Left ventricle myocardium inferior (tissue), 1 donor: Measurements from ENCODE around the gene KRTAP4-11. TPM values are rescaled to one million over a fixed set of nuclear protein-coding genes. Genes with fewer than 3 reads are reported as not detected.
"Not testable (repeated sequence)": the region's sequence is repeated elsewhere in the genome, so short reads cannot be mapped to it uniquely, and the experiment has no call there.

Experiments used
- DNase-seq: peaks from one replicate; pipeline ENCODE4 v3.0.0-alpha.2; 2020
- H3K27ac ChIP-seq: fragments of 200-600 bp; replicated peaks from 2 replicates; pipeline ENCODE4 v1.8.0; 2021
- H3K27me3 ChIP-seq: fragments of 200-600 bp; 2 replicates; pipeline ENCODE4 v1.8.0; 2021; ENCODE audit warnings: low read depth
- H3K36me3 ChIP-seq: fragments of 200-600 bp; 2 replicates; pipeline ENCODE4 v1.8.0; 2021
- H3K4me1 ChIP-seq: fragments of 200-600 bp; 2 replicates; pipeline ENCODE4 v1.8.0; 2021
- H3K4me3 ChIP-seq: fragments of 200-600 bp; 2 replicates; pipeline ENCODE4 v1.8.0; 2021; ENCODE audit warnings: mild to moderate bottlenecking, moderate library complexity
- H3K9me3 ChIP-seq: fragments of 200-600 bp; replicated peaks from 2 replicates; pipeline ENCODE4 v1.8.0; 2021
- CTCF ChIP-seq: fragments of 200-600 bp; IDR thresholded peaks from 2 replicates; pipeline ENCODE4 v1.8.0; 2021; ENCODE audit warnings: antibody characterized with exemption, mild to moderate bottlenecking, borderline replicate concordance
- intact Hi-C: fragments of 100-400 bp; cut with micrococcal nuclease; formaldehyde crosslinking; loops from one replicate; pipeline ENCODE4 v1.11.0; 2022
- total RNA-seq: library from RNA; stranded (reverse); fragmentation: NEBNext Ultra II Directional; extraction: Animal tissue kit (Norgen Biotek cat#: 25700); gene quantifications from one replicate; pipeline ENCODE4 v1.2.1, GENCODE V29; 2021
- donor health status: DM: no; HTN: yes; CAD: no; lungs with severe emphysema.

The KRTAP4-11 gene
- total RNA-seq, 1 donor from 2014 or later = not detected

GRCh38 chr17:41118721-41119120, 548 bp upstream of the KRTAP4-11 start:
- TF ChIP-seq CTCF = no peak
- H3K9me3 ChIP-seq = no peaks in the 10 kb centered on the region
- DNase-seq = no peak
- no peaks in the 10 kb centered on the region for H3K36me3 ChIP-seq
- H3K4me3 ChIP-seq = no peak overlapping the region
- H3K27ac ChIP-seq = no peak overlapping the region
- H3K27me3 ChIP-seq = peaks cover 73% of the 10 kb centered on the region
- no peaks in the 10 kb centered on the region for H3K4me1 ChIP-seq
- intact Hi-C loops = no loop called here

GRCh38 chr17:41116297-41116696, 1.9 kb downstream of the KRTAP4-11 start:
- peaks cover 53% of the 10 kb centered on the region for H3K27me3 ChIP-seq
- intact Hi-C loops = no loop called here
- peaks cover 3% of the 10 kb centered on the region for H3K9me3 ChIP-seq
- no peaks in the 10 kb centered on the region for H3K4me1 ChIP-seq
- H3K36me3 ChIP-seq = no peaks in the 10 kb centered on the region
- H3K4me3 ChIP-seq = no peak overlapping the region
- DNase-seq = no peak
- no peak for TF ChIP-seq CTCF
- H3K27ac ChIP-seq = no peak overlapping the region

DNA sequence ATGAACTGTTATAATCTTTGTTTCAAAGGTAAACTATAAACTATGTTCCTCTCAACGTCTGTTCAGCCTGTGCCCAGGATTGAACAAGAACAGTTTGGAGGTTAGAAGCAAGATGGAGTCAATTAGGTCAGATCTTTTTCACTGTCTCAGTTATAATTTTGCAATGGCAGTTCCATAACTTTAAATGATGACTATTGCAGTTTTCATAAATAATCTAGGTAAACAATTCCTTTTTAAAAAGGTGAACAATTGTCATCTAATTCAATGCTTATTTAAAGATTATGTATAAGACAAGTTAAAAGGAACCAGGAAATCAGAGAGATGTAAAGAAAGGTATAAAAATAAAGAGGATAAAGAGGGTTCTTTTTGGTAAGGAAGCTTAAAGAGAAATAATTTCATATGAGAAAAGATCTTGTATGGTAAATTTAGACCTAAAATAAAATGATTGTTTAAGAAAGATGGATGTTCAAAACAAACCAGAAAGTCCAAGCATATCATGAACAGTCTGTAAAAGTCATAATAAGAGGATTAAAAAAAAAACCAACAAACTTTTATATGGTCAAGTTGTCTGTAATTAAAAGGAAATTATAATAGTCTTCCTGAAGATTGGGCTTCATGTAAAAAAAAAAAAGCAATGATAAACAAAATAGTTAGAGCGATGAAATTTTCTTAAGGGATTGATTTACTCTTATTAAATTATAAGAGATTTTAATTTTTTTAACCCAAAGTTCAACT, 6.9 kb downstream of the KRTAP4-11 start:
- Histone ChIP-seq H3K4me1 (no peaks in the 10 kb centered on the region), H3K27ac (no peak overlapping the region), H3K9me3 (peaks cover 3% of the 10 kb centered on the region), H3K4me3 (no peak overlapping the region), H3K27me3 (peaks cover 43% of the 10 kb centered on the region), H3K36me3 (no peaks in the 10 kb centered on the region)
- intact Hi-C loops = no loop called here
- DNase-seq = no peak
- TF ChIP-seq CTCF = no peak

GRCh38 chr17:41108728-41109386, 9.3 kb downstream of the KRTAP4-11 start:
- intact Hi-C loops, H3K27ac ChIP-seq, H3K36me3 ChIP-seq, H3K4me3 ChIP-seq, H3K4me1 ChIP-seq, H3K9me3 ChIP-seq, DNase-seq: not testable (repeated sequence)
- peaks cover 41% of the 10 kb centered on the region for H3K27me3 ChIP-seq

DNA sequence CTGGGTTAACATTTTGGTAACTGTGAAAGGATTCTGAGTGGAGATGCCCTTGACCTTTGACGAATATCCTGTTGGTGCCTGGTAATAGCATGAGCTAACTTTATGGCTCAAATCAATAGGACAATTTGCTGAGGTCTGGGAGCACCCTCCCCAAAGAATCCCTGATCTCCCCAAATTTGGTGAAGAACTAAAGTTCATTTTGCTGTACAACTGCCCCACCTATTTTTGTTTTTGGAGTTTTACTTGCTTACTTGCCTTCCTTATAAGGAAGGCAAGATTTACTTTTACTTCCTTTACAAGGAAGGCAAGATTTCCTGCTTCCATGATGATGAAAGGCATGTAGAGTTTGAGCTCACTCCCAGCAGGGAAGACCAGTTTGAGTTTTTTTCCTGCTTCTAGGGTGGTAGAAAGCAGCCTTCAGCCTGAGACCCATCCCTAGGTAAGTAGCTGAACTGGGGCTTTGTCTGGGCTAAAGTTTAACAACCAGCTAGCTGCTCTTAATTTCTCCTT, 10.2 kb downstream of the KRTAP4-11 start:
- no peaks in the 10 kb centered on the region for H3K9me3 ChIP-seq
- no peak for TF ChIP-seq CTCF

DNA sequence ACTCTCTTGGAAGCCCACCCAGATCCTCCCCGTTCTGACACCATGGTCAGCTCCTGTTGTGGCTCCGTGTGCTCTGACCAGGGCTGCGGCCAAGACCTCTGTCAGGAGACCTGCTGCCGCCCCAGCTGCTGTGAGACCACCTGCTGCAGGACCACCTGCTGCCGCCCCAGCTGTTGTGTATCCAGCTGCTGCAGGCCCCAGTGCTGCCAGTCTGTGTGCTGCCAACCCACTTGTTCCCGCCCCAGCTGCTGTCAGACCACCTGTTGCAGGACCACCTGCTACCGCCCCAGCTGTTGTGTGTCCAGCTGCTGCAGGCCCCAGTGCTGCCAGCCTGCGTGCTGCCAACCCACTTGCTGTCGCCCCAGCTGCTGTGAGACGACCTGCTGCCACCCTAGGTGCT, 12.8 kb downstream of the KRTAP4-11 start, which contains the start of gene KRTAP4-9:
Gene KRTAP4-9, plus strand, starts transcription at position 43 of the 400 bp plus-strand sequence. Its CDS starts 0 bp downstream, at position 43.
- H3K36me3 ChIP-seq, H3K9me3 ChIP-seq, DNase-seq, H3K4me1 ChIP-seq, H3K27ac ChIP-seq, H3K4me3 ChIP-seq, intact Hi-C loops: not testable (repeated sequence)
- peaks cover 58% of the 10 kb centered on the region for H3K27me3 ChIP-seq

More for the DNA sequence above, 10.2 kb downstream of the KRTAP4-11 start:
- peaks cover 41% of the 10 kb centered on the region for H3K27me3 ChIP-seq
- intact Hi-C loops = no loop called here
- no peak for DNase-seq
- no peak overlapping the region for H3K4me3 ChIP-seq
- no peaks in the 10 kb centered on the region for H3K36me3 ChIP-seq
- H3K4me1 ChIP-seq = no peaks in the 10 kb centered on the region
- H3K27ac ChIP-seq = no peak overlapping the region

DNA sequence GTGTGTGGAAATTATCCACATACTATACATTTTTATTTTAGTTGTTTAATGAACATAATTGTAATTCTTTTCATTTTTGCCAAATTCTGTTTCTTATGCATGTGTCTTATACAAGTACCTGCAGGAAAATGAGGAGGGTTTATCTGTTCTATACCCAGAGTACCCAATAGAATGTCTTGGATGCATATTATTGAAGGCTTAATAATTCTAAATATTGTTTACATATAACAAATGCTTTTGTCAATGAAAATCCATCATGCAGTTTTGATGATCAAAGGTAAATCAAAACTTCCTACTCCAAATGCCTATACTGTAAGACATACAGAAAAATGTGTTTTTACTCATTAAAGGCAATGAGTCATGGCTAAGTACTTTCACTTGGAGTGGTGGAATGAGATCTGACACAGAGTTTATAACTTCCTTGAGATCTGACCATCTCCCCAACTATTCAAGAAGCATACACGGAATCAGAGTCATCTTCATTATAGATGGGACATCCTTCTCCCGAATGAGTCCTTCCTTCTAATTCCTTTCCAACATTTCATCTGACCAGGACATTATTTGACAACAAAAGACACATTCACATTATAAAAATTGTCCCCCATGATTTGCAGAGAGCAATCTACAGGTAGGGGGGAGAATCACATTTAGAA, 13.7 kb downstream of the KRTAP4-11 start:
- DNase-seq, H3K27ac ChIP-seq, H3K36me3 ChIP-seq, H3K4me1 ChIP-seq, H3K9me3 ChIP-seq, H3K4me3 ChIP-seq, intact Hi-C loops: not testable (repeated sequence)
- H3K27me3 ChIP-seq = peaks cover 64% of the 10 kb centered on the region
